Muscle of leg (tissue), 11 donors: ENCODE data around the gene RMI1. TPM values are rescaled to one million over a fixed set of nuclear protein-coding genes. Genes with fewer than 3 reads are reported as not detected.

ENCODE experiments used
- DNase-seq: peaks from one replicate; pipeline ENCODE4 v3.0.0; 2013
- H3K27ac ChIP-seq: one replicate; pipeline ENCODE4 v1.5.1; 2013; ENCODE audit warnings: mild to moderate bottlenecking, low read length, control low read depth
- H3K27me3 ChIP-seq: one replicate; pipeline ENCODE4 v1.6.1; 2013; ENCODE audit warnings: low read length; ENCODE audit not compliant: control insufficient read depth, insufficient read depth
- H3K36me3 ChIP-seq: one replicate; pipeline ENCODE4 v1.6.1; 2013; ENCODE audit warnings: low read length; ENCODE audit not compliant: control insufficient read depth, insufficient read depth
- H3K4me1 ChIP-seq: one replicate; pipeline ENCODE4 v1.6.1; 2013; ENCODE audit warnings: low read length; ENCODE audit not compliant: control insufficient read depth, insufficient read depth
- H3K4me3 ChIP-seq: one replicate; pipeline ENCODE4 v1.5.1; 2013; ENCODE audit warnings: low read length, control low read depth
- H3K9me3 ChIP-seq: replicated peaks from 2 replicates; pipeline ENCODE4 v1.6.1; 2013; ENCODE audit warnings: low read depth, low read length; ENCODE audit not compliant: control insufficient read depth
- WGBS: methylation state at CpG from one replicate; pipeline ENCODE4 v1.1.5; 2013; ENCODE audit warnings: missing lambda C conversion rate; ENCODE audit not compliant: insufficient coverage; 5-methylcytosine and 5-hydroxymethylcytosine counted together
- polyA plus RNA-seq, 8 donors: library from polyadenylated mRNA; unstranded; fragments of 120-200 nt; gene quantifications; one replicate each; pipeline versions ENCODE4 v1.2.1 to v1.2.3, GENCODE V29; 2013; ENCODE audit warnings: inconsistent platforms in 1 of 8, low replicate concordance in 1 of 8; ENCODE audit not compliant: insufficient read length in 8 of 8, insufficient read depth in 1 of 8
- total RNA-seq: library from RNA; stranded (reverse); fragments of 120-200 nt; gene quantifications from one replicate; pipeline ENCODE4 v1.2.4, GENCODE V29; 2013

The RMI1 gene
- total and polyA plus RNA-seq, 9 donors, result 5.8 to 11.1 (median 8.4) TPM

DNA sequence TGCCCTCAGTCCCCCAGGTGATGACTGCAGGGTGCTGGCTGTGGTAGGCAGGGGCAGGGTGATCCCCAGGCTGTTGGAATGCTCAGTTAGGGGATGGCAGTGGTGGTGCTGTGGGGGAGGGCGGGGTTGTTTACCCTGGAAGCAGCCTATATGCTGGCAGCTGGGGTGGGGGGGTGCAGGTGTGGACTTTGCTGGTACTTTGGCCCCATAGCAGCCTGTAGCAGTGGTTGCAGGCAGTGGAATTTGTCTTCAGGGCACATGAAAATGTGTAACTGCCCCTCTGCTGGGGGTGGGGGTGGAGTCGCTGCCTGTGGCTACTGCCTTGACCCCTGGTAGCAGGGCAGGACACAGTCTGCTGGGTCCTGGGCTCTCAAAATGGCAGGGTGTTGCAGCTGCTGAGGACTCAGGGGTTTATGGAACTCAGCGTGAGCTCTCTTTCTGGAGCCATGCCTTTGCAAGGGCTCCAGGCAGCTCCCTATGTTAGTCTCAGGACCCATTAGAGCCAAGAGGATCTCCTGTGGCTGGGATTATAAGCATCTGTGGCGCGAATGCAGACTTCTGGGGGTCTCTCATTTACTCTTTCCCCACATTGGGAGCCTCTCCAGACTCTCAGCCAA lies 65.0 kb downstream of the RMI1 start:
- DNase-seq, result no peak
- Histone ChIP-seq H3K27me3 (no peaks in the 10 kb centered on the region), H3K27ac (no peak overlapping the region), H3K4me3 (no peak overlapping the region), H3K36me3 (no peaks in the 10 kb centered on the region), H3K4me1 (no peaks in the 10 kb centered on the region), H3K9me3 (peaks cover 2% of the 10 kb centered on the region)
- 90% methylated on average over 4 of the region's 5 CpGs for WGBS

Other genes with a start within 250 kb of the RMI1 start
- gene GKAP1, start 163.0 kb upstream of the RMI1 start, total RNA-seq, result 11.8 TPM
- 10 to 100 TPM; 12.3 to 19.4 (median 16.0) TPM for gene GKAP1, start 163.0 kb upstream of the RMI1 start, polyA plus RNA-seq
- gene KIF27, start 59.4 kb upstream of the RMI1 start, total RNA-seq, result 6.3 TPM
- gene KIF27, start 59.4 kb upstream of the RMI1 start, polyA plus RNA-seq, result 1 to 10 TPM; 5.5 to 8.3 (median 6.7) TPM
- gene HNRNPK, start 590 bp upstream of the RMI1 start, total RNA-seq, result 337 TPM
- 100 to 1,000 TPM; 433 to 540 (median 467) TPM for gene HNRNPK, start 590 bp upstream of the RMI1 start, polyA plus RNA-seq